ENCODE results near the gene EFCAB6. TPM values are rescaled to one million over a fixed set of nuclear protein-coding genes. Genes with fewer than 3 reads are reported as not detected.

The EFCAB6 gene
- total and polyA plus RNA-seq, 9 of the 15 experiments (the other 6 are each of a cell fraction or from before 2014, with no cell fraction given) = 0.06 TPM; not detected in 8

DNA sequence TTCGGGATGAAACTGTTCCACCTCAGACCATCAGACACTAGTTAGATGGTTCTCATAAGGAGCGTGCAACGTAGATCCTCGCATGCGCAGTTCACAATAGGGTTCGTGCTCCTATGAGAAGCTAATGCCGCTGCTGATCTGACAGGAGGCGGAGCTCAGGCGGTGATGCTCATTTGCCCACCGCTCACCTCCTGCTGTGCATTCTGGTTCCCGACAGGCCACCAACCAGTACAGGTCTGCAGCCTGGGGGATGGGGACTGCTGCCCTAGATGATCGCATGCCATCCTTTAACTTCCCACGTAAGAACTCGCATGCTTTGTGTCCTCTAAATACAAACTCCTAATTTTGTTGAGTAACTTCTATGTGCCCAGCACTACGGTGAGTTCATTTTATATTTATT lies 62.6 kb downstream of the EFCAB6 start (continued):
- TF ChIP-seq, protein P1, sequence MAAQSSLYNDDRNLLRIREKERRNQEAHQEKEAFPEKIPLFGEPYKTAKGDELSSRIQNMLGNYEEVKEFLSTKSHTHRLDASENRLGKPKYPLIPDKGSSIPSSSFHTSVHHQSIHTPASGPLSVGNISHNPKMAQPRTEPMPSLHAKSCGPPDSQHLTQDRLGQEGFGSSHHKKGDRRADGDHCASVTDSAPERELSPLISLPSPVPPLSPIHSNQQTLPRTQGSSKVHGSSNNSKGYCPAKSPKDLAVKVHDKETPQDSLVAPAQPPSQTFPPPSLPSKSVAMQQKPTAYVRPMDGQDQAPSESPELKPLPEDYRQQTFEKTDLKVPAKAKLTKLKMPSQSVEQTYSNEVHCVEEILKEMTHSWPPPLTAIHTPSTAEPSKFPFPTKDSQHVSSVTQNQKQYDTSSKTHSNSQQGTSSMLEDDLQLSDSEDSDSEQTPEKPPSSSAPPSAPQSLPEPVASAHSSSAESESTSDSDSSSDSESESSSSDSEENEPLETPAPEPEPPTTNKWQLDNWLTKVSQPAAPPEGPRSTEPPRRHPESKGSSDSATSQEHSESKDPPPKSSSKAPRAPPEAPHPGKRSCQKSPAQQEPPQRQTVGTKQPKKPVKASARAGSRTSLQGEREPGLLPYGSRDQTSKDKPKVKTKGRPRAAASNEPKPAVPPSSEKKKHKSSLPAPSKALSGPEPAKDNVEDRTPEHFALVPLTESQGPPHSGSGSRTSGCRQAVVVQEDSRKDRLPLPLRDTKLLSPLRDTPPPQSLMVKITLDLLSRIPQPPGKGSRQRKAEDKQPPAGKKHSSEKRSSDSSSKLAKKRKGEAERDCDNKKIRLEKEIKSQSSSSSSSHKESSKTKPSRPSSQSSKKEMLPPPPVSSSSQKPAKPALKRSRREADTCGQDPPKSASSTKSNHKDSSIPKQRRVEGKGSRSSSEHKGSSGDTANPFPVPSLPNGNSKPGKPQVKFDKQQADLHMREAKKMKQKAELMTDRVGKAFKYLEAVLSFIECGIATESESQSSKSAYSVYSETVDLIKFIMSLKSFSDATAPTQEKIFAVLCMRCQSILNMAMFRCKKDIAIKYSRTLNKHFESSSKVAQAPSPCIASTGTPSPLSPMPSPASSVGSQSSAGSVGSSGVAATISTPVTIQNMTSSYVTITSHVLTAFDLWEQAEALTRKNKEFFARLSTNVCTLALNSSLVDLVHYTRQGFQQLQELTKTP (IDR thresholded peaks at IDR 0.05; ENCODE audit: low read depth in 1 of 2, partially characterized antibody in 2 of 2) = no peak
- TF ChIP-seq MEIS2 (IDR thresholded peaks at IDR 0.05; ENCODE audit: partially characterized antibody) (no peak), MXI1 (IDR thresholded peaks at IDR 0.05; ENCODE audit: low read depth, low read length) (no peak), PRMT5 (CRISPR knock-in tag; IDR thresholded peaks at IDR 0.05) (no peak)
- TF ChIP-seq, protein P2, sequence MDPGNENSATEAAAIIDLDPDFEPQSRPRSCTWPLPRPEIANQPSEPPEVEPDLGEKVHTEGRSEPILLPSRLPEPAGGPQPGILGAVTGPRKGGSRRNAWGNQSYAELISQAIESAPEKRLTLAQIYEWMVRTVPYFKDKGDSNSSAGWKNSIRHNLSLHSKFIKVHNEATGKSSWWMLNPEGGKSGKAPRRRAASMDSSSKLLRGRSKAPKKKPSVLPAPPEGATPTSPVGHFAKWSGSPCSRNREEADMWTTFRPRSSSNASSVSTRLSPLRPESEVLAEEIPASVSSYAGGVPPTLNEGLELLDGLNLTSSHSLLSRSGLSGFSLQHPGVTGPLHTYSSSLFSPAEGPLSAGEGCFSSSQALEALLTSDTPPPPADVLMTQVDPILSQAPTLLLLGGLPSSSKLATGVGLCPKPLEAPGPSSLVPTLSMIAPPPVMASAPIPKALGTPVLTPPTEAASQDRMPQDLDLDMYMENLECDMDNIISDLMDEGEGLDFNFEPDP (CRISPR knock-in tag; IDR thresholded peaks at IDR 0.05) = no peak

DNA sequence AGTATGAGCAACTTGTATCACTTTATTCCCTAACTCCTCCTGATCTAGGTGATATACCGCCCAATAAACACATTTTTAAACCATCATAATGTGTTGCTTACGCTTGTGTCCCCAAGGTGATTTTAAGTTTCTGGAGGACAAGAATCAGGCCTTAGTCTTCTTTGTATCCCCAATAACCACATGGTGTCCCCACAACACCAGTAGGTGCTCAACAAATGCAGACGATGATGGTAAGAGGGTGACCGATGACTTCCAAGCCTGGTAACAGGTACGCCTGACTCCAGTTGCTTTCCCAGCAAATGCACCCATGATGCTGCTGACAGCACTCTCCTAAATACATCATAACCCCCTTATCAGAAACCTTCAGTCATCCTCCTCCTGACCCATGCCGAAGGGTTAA lies 64.2 kb downstream of the EFCAB6 start:
- H3K4me2 ChIP-seq (ENCODE audit: insufficient read depth, low read length) = no peak overlapping the region
- H3K4me1 ChIP-seq (replicated peaks in 1 of 2; ENCODE audit: control insufficient read depth in 2 of 2, insufficient read depth in 2 of 2, low read length in 2 of 2) = no peaks in the 10 kb centered on the region
- DNase-seq (ENCODE audit: extremely low read depth in 1 of 4, low spot score in 3 of 4) = peak in 1 of 4 experiments; percentile 1
- H2AFZ ChIP-seq (ENCODE audit: low read depth, low read length) = no peak overlapping the region
- H3K9me1 ChIP-seq (ENCODE audit: control insufficient read depth, insufficient read depth, low read length) = no peaks in the 10 kb centered on the region
- POLR2A ChIA-PET = no interaction called here
- intact Hi-C loops (cut with micrococcal nuclease) = no loop called here
- H3K9ac ChIP-seq (ENCODE audit: insufficient read depth in 1 of 2, low read depth in 2 of 2, low read length in 2 of 2) = no peak overlapping the region
- WGBS (ENCODE audit: insufficient coverage, low coverage, missing lambda C conversion rate) = 0% methylated on average over 6 of the region's 6 CpGs
- H3K4me3 ChIP-seq = no peak overlapping the region
- no peaks in the 10 kb centered on the region for H3K36me3 ChIP-seq (ENCODE audit: control insufficient read depth, insufficient read depth, low read length)
- H3K27me3 ChIP-seq (ENCODE audit: control insufficient read depth in 2 of 2, insufficient read depth in 2 of 2, low read length in 2 of 2) = peaks cover 0 to 14% of the 10 kb centered on the region in 2 experiments; a peak in 3 of 5 replicates
- no peak for TF ChIP-seq OTX1 (CRISPR knock-in tag; IDR thresholded peaks at IDR 0.05)
- TF ChIP-seq, protein P3, sequence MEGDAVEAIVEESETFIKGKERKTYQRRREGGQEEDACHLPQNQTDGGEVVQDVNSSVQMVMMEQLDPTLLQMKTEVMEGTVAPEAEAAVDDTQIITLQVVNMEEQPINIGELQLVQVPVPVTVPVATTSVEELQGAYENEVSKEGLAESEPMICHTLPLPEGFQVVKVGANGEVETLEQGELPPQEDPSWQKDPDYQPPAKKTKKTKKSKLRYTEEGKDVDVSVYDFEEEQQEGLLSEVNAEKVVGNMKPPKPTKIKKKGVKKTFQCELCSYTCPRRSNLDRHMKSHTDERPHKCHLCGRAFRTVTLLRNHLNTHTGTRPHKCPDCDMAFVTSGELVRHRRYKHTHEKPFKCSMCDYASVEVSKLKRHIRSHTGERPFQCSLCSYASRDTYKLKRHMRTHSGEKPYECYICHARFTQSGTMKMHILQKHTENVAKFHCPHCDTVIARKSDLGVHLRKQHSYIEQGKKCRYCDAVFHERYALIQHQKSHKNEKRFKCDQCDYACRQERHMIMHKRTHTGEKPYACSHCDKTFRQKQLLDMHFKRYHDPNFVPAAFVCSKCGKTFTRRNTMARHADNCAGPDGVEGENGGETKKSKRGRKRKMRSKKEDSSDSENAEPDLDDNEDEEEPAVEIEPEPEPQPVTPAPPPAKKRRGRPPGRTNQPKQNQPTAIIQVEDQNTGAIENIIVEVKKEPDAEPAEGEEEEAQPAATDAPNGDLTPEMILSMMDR (IDR thresholded peaks at IDR 0.05 in 2 of 3, conservative IDR thresholded peaks at IDR 0.05 in 1 of 3; ENCODE audit: insufficient read depth in 2 of 3, low read depth in 1 of 3, low read length in 3 of 3) = peak in 1 of 3 experiments; percentile 9; a peak in 1 of 6 replicates
- H3K79me2 ChIP-seq (ENCODE audit: control insufficient read depth, insufficient read depth, low read length) = no peaks in the 10 kb centered on the region
- CTCF ChIA-PET (ENCODE audit: low intra/inter-chr PET ratio) = no interaction called here
- no peaks in the 10 kb centered on the region for H4K20me1 ChIP-seq (replicated peaks; ENCODE audit: control insufficient read depth, insufficient read depth, low read length)
- H3K27ac ChIP-seq (ENCODE audit: extremely low read depth, low read depth, low read length) = no peak overlapping the region
- ATAC-seq = no peak
- no TSS peak for BruUV-seq (replicated peaks)
- in situ Hi-C loops (cut with MboI) = no loop called here
- no peaks in the 10 kb centered on the region for H3K9me3 ChIP-seq (replicated peaks; ENCODE audit: control insufficient read depth, insufficient read depth, low read depth, low read length)
- no peak for FAIRE-seq

All from K562 (cell line).